ENCODE measurements around the gene KCNK15.

The KCNK15 gene

GRCh38 chr20:44799691-44800090 lies 54.0 kb downstream of the KCNK15 start:
- H3K9ac ChIP-seq (ENCODE audit: low read depth in 1 of 2, low read length in 2 of 2): no peak overlapping the region
- no peaks in the 10 kb centered on the region for H3K9me3 ChIP-seq (ENCODE audit: control insufficient read depth in 1 of 2, low read length in 2 of 2)
- H3K4me3 ChIP-seq (ENCODE audit: low read depth in 1 of 2, low read length in 2 of 2): no peak overlapping the region
- peaks cover 0 to 3% of the 10 kb centered on the region in 2 donors for H3K27me3 ChIP-seq (ENCODE audit: control insufficient read depth in 1 of 2, insufficient read depth in 2 of 2, low read length in 2 of 2)
- no peaks in the 10 kb centered on the region for H3K36me3 ChIP-seq (ENCODE audit: control insufficient read depth in 1 of 2, insufficient read depth in 2 of 2, low read length in 2 of 2)
- no peaks in the 10 kb centered on the region for H3K4me1 ChIP-seq (ENCODE audit: control insufficient read depth in 1 of 2, insufficient read depth in 2 of 2, low read length in 2 of 2)
- no peak overlapping the region for H3K27ac ChIP-seq (ENCODE audit: low read depth, low read length)

GRCh38 chr20:44800391-44801046 lies 54.9 kb downstream of the KCNK15 start:
- H3K9me3 ChIP-seq (ENCODE audit: control insufficient read depth in 1 of 2, low read length in 2 of 2): no peaks in the 10 kb centered on the region
- no peak overlapping the region for H3K9ac ChIP-seq (ENCODE audit: low read depth in 1 of 2, low read length in 2 of 2)
- H3K4me3 ChIP-seq (ENCODE audit: low read depth in 1 of 2, low read length in 2 of 2): no peak overlapping the region
- H3K36me3 ChIP-seq (ENCODE audit: control insufficient read depth in 1 of 2, insufficient read depth in 2 of 2, low read length in 2 of 2): no peaks in the 10 kb centered on the region
- no peaks in the 10 kb centered on the region for H3K4me1 ChIP-seq (ENCODE audit: control insufficient read depth in 1 of 2, insufficient read depth in 2 of 2, low read length in 2 of 2)
- peaks cover 0 to 3% of the 10 kb centered on the region in 2 donors for H3K27me3 ChIP-seq (ENCODE audit: control insufficient read depth in 1 of 2, insufficient read depth in 2 of 2, low read length in 2 of 2)
- no peak overlapping the region for H3K27ac ChIP-seq (ENCODE audit: low read depth, low read length)

Data from duodenal mucosa (tissue), 2 donors.